ENCODE data around the gene BNIP3. TPM values are rescaled to one million over a fixed set of nuclear protein-coding genes. Genes with fewer than 3 reads are reported as not detected.

BNIP3 gene
- total and polyA plus RNA-seq, 2 of the 13 experiments (the other 11 are each of a cell fraction or from before 2014, with no cell fraction given) = 73.7 to 223 TPM

GRCh38 chr10:131980321-131980720, 1.4 kb downstream of the BNIP3 start:
- peak overlapping the region; percentile 91 for H3K4me2 ChIP-seq (ENCODE audit: low read depth, low read length)
- TF ChIP-seq YEATS4 (CRISPR knock-in tag; IDR thresholded peaks at IDR 0.05; ENCODE audit: borderline replicate concordance) (no peak), HNRNPH1 (optimal IDR thresholded peaks at IDR 0.05; ENCODE audit: low read depth, low read length) (no peak), ZNF770 (CRISPR knock-in tag; IDR thresholded peaks at IDR 0.05) (peak; percentile 79), ZNF121 (CRISPR knock-in tag; IDR thresholded peaks at IDR 0.05) (peak; percentile 86), ZNF556 (CRISPR knock-in tag; IDR thresholded peaks at IDR 0.05; ENCODE audit: borderline replicate concordance) (no peak), SRSF9 (IDR thresholded peaks at IDR 0.05; ENCODE audit: borderline replicate concordance, insufficient read depth, low read depth, low read length, poor library complexity, severe bottlenecking) (no peak), XBP1 (CRISPR knock-in tag; IDR thresholded peaks at IDR 0.05) (no peak), UBTF (CRISPR knock-in tag; IDR thresholded peaks at IDR 0.05) (no peak), ZNF3 (CRISPR knock-in tag; IDR thresholded peaks at IDR 0.05) (no peak), PHF8 (CRISPR knock-in tag; IDR thresholded peaks at IDR 0.05) (no peak), ZFP36 (IDR thresholded peaks at IDR 0.05; ENCODE audit: borderline replicate concordance, low read depth, low read length, partially characterized antibody) (no peak), KDM5B (CRISPR knock-in tag; IDR thresholded peaks at IDR 0.05; ENCODE audit: borderline replicate concordance) (no peak), ZNF230 (CRISPR knock-in tag; IDR thresholded peaks at IDR 0.05) (no peak), ZNF687 (CRISPR knock-in tag; IDR thresholded peaks at IDR 0.05) (no peak), MIXL1 (CRISPR knock-in tag; IDR thresholded peaks at IDR 0.05) (no peak)
- TF ChIP-seq, protein P1, sequence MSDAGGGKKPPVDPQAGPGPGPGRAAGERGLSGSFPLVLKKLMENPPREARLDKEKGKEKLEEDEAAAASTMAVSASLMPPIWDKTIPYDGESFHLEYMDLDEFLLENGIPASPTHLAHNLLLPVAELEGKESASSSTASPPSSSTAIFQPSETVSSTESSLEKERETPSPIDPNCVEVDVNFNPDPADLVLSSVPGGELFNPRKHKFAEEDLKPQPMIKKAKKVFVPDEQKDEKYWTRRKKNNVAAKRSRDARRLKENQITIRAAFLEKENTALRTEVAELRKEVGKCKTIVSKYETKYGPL (CRISPR knock-in tag; IDR thresholded peaks at IDR 0.05) = no peak
- ChIA-PET CTCF (ENCODE audit: low intra/inter-chr PET ratio, low total read pairs) (no interaction called here), POLR2A (interaction anchor here (1.4 to 4.3 kb wide), 4 partner anchors 9 to 80 kb away, joined by 5 to 49 read pairs (median 13); partner anchors contain the start of gene PPP2R2D)
- 9% methylated on average over 8 of the region's 8 CpGs for WGBS (ENCODE audit: low lambda C conversion rate)
- peak overlapping the region; percentile 64 for H3K27ac ChIP-seq (ENCODE audit: extremely low read length, insufficient read depth, low read length)
- peaks cover 6 to 21% of the 10 kb centered on the region in 2 experiments; a peak in 4 of 5 replicates for H3K36me3 ChIP-seq (replicated peaks in 1 of 2; ENCODE audit: control insufficient read depth in 1 of 2, insufficient read depth in 2 of 2, low read length in 2 of 2)
- no peak overlapping the region for H2AFZ ChIP-seq (ENCODE audit: low read length)
- no peaks in the 10 kb centered on the region for H3K9me3 ChIP-seq (ENCODE audit: low read length)
- DNase-seq (ENCODE audit: low spot score) = no peak
- peak overlapping the region; percentile 88 to 98 (median 91) for H3K4me3 ChIP-seq (replicated peaks in 1 of 3; ENCODE audit: insufficient read depth in 1 of 3, low read depth in 2 of 3, low read length in 3 of 3)
- H3K27me3 ChIP-seq (ENCODE audit: control insufficient read depth in 1 of 2, insufficient read depth in 2 of 2, low read length in 2 of 2) = no peaks in the 10 kb centered on the region; a peak in 1 of 5 replicates
- no peak for ATAC-seq
- in situ Hi-C loops (cut with HindIII; ENCODE audit: extremely low pct_ligation_motif_present, low pct_unique_long_range_greater_than_20kb) = no loop called here
- no TSS peak for BruUV-seq (replicated peaks)
- FAIRE-seq = no peak
- H3K9ac ChIP-seq (ENCODE audit: insufficient read depth, low read depth, low read length) = peak overlapping the region; percentile 91
- peaks cover 56% of the 10 kb centered on the region for H4K20me1 ChIP-seq (ENCODE audit: insufficient read depth, low read length)
- intact Hi-C loops (cut with micrococcal nuclease; ENCODE audit: unreplicated experiment) = loop anchor here (2.0 kb wide), 1 partner anchor 16 kb away; no protein-coding TSS in a partner anchor
- H3K4me1 ChIP-seq (ENCODE audit: insufficient read depth, low read length) = peaks cover 66% of the 10 kb centered on the region
- peaks cover 63% of the 10 kb centered on the region for H3K79me2 ChIP-seq (ENCODE audit: insufficient read depth, low read length)

Data from HepG2 (cell line).